ENCODE results near the gene EAF1.

EAF1 gene

DNA sequence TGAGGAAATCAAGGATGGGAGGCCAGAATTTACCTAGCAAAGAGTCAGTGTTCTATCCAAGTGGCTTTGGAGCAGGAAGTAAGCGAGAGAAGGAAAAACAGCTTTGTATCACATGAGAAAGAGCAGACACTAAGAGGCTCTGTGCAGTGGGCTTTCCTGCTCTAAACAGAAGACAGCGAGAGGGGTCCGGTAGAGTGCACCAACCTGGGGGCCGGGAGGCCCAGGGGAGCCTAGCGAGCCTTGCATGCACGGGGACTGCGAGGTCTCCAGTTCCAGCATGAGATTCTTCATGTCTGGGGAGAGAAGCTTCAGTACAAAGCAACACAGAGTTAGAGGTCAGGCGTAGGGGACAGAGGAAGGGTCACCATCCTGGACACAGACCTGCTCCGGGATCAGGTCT, 60.6 kb downstream of the EAF1 start:
- no peak for DNase-seq

DNA sequence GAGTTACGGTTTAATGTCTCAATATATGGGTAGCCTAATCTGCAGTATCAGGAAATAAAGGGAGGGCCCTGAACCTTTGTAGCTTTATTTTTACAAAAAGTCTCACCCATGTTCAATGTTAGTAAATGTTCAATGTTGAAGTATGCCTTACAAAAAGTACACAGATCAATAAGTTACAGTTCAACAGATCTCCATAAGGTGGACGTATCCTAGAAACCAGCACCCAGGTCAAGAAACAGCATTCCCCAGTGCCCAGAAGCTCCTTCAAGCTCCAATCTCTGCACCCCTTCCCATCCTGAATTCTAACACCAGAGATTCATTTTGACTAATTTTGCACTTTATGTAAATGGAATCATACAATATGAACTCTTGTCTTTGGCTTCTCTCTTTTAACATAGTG, 62.8 kb downstream of the EAF1 start:
- no peak for DNase-seq

DNA sequence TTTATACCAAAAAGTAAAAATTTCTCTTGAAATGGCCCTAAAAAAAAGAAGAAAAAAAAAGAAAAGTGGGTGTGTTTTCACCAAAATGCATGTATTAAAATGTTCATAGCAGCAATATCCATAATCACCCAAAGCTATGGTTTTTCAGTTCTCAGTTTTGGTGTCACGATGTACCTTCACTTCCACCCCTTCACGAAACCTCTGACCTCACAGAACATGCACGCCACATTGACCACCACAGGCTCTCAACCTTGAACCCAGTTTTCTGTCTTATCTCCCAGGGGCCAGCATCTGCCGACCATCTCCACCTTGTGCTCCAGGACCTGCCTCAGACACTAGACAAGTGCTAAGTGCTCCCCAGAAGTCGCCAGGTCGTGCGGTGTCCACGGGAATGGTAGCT, 63.7 kb downstream of the EAF1 start:
- no peak for DNase-seq

Data from activated CD4-positive, alpha-beta T cell treated with anti-CD3 and anti-CD28 coated beads, Interleukin-2, amount 50 U/mL, for 1 hour (primary cell).